Measurements from ENCODE around the gene NBAS.

NBAS gene

DNA sequence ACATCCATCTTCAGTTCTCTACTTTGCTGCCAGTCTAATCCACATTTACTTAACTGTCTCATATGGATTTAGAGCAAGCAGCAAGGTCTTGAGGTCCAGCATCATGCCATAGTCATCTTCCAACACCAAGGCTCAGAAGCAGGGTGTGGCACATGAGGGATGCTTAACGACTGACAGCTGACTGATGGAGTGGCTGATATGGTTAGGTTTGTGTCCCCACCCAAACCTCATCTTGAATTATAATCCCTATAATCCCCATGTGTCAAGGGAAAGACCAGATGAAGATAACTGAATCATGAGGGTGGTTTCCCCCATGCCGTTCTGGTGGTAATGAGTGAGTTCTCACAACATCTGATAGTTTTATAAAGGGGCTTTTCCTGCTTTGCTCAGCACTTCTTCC lies 257.3 kb downstream of the NBAS start:
- Mint-ChIP-seq H3K27ac (no peak overlapping the region), H3K4me1 (no peaks in the 10 kb centered on the region), H3K9me3 (no peaks in the 10 kb centered on the region), H3K27me3 (no peaks in the 10 kb centered on the region), H3K36me3 (peaks cover 75% of the 10 kb centered on the region), H3K4me3 (no peak overlapping the region)
- no peak for ATAC-seq

- Mint-ChIP-seq H3K4me3 (no peak overlapping the region), H3K27me3 (no peaks in the 10 kb centered on the region), H3K4me1 (no peaks in the 10 kb centered on the region), H3K27ac (no peak overlapping the region), H3K9me3 (no peaks in the 10 kb centered on the region), H3K36me3 (peaks cover 82% of the 10 kb centered on the region)
- ATAC-seq = no peak
Measured at GRCh38 chr2:15302154-15302553, 259.0 kb downstream of the NBAS start.

- Mint-ChIP-seq H3K4me3 (no peak overlapping the region), H3K36me3 (peaks cover 82% of the 10 kb centered on the region), H3K27ac (no peak overlapping the region), H3K27me3 (no peaks in the 10 kb centered on the region), H3K9me3 (no peaks in the 10 kb centered on the region), H3K4me1 (no peaks in the 10 kb centered on the region)
- no peak for ATAC-seq
Measured at GRCh38 chr2:15300624-15301573, 260.2 kb downstream of the NBAS start.

- Mint-ChIP-seq H3K36me3 (peaks cover 78% of the 10 kb centered on the region), H3K27ac (no peak overlapping the region), H3K9me3 (no peaks in the 10 kb centered on the region), H3K4me1 (no peaks in the 10 kb centered on the region), H3K27me3 (no peaks in the 10 kb centered on the region), H3K4me3 (no peak overlapping the region)
- ATAC-seq = no peak
Measured at GRCh38 chr2:15299904-15300520, 261.1 kb downstream of the NBAS start.

- H3K9me3 Mint-ChIP-seq = no peaks in the 10 kb centered on the region
- peaks cover 77% of the 10 kb centered on the region for H3K36me3 Mint-ChIP-seq
- no peaks in the 10 kb centered on the region for H3K4me1 Mint-ChIP-seq
- no peak overlapping the region for H3K4me3 Mint-ChIP-seq
- H3K27ac Mint-ChIP-seq = no peak overlapping the region
- H3K27me3 Mint-ChIP-seq = no peaks in the 10 kb centered on the region
- ATAC-seq = no peak
Measured at GRCh38 chr2:15298770-15299169, 262.4 kb downstream of the NBAS start.

GRCh38 chr2:15293262-15293937 lies 267.7 kb downstream of the NBAS start:
- Mint-ChIP-seq H3K4me3 (no peak overlapping the region), H3K36me3 (peaks cover 71% of the 10 kb centered on the region), H3K27me3 (no peaks in the 10 kb centered on the region), H3K27ac (no peak overlapping the region), H3K9me3 (no peaks in the 10 kb centered on the region), H3K4me1 (no peaks in the 10 kb centered on the region)
- ATAC-seq = no peak

GRCh38 chr2:15287447-15288184 lies 273.5 kb downstream of the NBAS start:
- no peaks in the 10 kb centered on the region for H3K27me3 Mint-ChIP-seq
- no peak overlapping the region for H3K4me3 Mint-ChIP-seq
- H3K9me3 Mint-ChIP-seq = no peaks in the 10 kb centered on the region
- ATAC-seq = no peak
- peaks cover 80% of the 10 kb centered on the region for H3K36me3 Mint-ChIP-seq
- H3K4me1 Mint-ChIP-seq = no peaks in the 10 kb centered on the region
- H3K27ac Mint-ChIP-seq = no peak overlapping the region

GRCh38 chr2:15284614-15285013 lies 276.5 kb downstream of the NBAS start:
- no peak for ATAC-seq

DNA sequence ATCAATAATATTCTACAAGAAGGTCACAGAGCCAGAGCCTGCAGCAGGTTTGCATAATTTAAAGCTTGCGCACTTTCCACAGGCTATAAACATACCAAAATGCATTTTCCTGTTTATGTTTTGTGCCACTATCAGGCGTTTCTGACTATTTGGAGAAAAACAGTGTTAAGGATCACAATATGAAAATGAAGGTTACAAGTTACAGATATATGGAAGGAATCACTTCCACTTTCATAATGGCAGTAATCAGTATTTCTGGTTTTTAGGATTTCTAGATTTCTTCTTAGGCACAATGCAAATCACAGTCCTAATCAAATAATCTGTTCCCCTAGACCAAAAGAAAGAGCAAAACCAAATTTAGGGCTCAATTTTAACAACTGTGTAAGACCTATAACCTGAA lies 279.5 kb downstream of the NBAS start:
- H3K36me3 Mint-ChIP-seq = peaks cover 74% of the 10 kb centered on the region
- no peaks in the 10 kb centered on the region for H3K4me1 Mint-ChIP-seq
- H3K4me3 Mint-ChIP-seq = no peak overlapping the region
- no peak for ATAC-seq
- no peak overlapping the region for H3K27ac Mint-ChIP-seq
- H3K27me3 Mint-ChIP-seq = no peaks in the 10 kb centered on the region
- H3K9me3 Mint-ChIP-seq = no peaks in the 10 kb centered on the region

More at GRCh38 chr2:15284614-15285013, 276.5 kb downstream of the NBAS start:
- H3K36me3 Mint-ChIP-seq = peaks cover 74% of the 10 kb centered on the region
- H3K4me1 Mint-ChIP-seq = no peaks in the 10 kb centered on the region
- H3K27me3 Mint-ChIP-seq = no peaks in the 10 kb centered on the region
- H3K27ac Mint-ChIP-seq = no peak overlapping the region
- H3K9me3 Mint-ChIP-seq = no peaks in the 10 kb centered on the region
- no peak overlapping the region for H3K4me3 Mint-ChIP-seq

DNA sequence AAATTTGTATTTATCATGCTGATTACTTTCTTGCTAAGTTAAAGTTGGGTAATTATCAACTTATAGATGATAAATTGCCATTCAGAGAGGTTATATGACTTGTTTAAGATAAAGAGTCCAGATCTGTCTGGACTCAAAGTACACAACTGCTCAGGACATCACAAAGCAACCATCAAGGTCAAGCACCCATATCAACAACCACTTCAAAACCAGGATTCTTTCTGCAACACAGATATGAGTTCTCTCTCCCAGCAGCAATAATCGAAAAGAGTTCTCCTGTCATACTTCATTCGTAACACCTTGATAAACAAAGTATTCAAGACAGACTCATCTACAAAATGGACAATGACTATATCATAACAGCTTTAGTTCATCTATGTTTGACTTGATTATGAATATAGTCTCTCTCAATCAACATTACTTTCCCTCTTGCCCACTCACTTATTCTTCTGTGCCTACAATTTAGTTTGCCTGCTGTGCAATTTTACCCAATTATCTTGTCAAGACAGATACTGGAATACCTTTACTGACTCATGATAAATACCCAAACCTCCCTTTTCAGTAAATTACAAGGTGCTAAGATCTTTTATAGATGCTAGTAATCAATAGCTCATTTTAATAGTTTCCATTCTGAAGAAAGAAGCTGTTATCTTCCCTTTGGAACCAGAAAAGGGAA lies 281.8 kb downstream of the NBAS start:
- no peaks in the 10 kb centered on the region for H3K27me3 Mint-ChIP-seq
- peaks cover 68% of the 10 kb centered on the region for H3K36me3 Mint-ChIP-seq
- no peaks in the 10 kb centered on the region for H3K9me3 Mint-ChIP-seq
- H3K4me1 Mint-ChIP-seq = no peaks in the 10 kb centered on the region
- H3K4me3 Mint-ChIP-seq = no peak overlapping the region
- ATAC-seq = no peak
- no peak overlapping the region for H3K27ac Mint-ChIP-seq

DNA sequence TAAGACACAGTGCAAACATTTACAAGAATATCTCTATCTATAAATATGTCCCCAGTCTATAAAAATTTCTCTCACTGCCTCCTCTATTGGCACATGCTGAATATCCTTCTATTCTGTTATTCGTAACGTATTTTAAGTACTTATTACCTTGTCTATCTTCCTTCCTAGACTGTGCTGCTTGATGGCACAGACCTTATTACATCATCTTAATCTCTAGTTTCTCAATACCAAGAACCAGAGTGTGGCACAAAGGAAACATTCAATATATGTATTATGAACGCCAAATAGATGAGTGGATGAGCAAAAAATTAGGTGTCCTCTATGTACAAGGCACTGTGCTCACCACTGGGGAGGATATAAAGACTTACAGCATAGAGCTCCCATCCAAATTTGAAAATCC lies 282.8 kb downstream of the NBAS start:
- H3K27me3 Mint-ChIP-seq = no peaks in the 10 kb centered on the region
- peaks cover 65% of the 10 kb centered on the region for H3K36me3 Mint-ChIP-seq
- H3K27ac Mint-ChIP-seq = no peak overlapping the region
- no peaks in the 10 kb centered on the region for H3K4me1 Mint-ChIP-seq
- H3K4me3 Mint-ChIP-seq = no peak overlapping the region
- no peak for ATAC-seq
- H3K9me3 Mint-ChIP-seq = no peaks in the 10 kb centered on the region

GRCh38 chr2:15275346-15275745 lies 285.8 kb downstream of the NBAS start:
- H3K36me3 Mint-ChIP-seq = peaks cover 64% of the 10 kb centered on the region
- ATAC-seq = no peak
- H3K9me3 Mint-ChIP-seq = no peaks in the 10 kb centered on the region
- no peak overlapping the region for H3K4me3 Mint-ChIP-seq
- no peaks in the 10 kb centered on the region for H3K27me3 Mint-ChIP-seq
- H3K27ac Mint-ChIP-seq = no peak overlapping the region
- no peaks in the 10 kb centered on the region for H3K4me1 Mint-ChIP-seq

DNA sequence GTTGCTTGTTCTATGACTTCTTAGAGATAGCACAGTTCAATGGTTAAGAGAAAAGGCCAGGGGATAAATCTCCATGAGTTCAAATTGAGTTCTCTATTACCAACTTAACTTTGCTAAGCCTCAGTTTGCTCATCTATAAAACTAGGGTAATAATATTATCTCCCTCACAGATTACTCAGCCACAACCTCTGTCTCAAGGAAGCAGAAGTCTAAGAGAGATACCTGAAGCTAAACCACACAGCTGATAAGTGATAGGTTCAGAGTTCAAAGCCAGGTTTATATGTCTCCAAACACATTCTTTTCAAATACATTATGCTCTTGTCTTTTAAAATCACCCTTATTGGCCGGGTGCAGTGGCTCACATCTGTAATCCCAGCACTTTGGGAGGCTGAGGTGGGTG lies 287.7 kb downstream of the NBAS start:
- Mint-ChIP-seq H3K27ac (no peak overlapping the region), H3K36me3 (peaks cover 63% of the 10 kb centered on the region)
- no peak for ATAC-seq

GRCh38 chr2:15272942-15273341 lies 288.2 kb downstream of the NBAS start:
- Mint-ChIP-seq H3K4me3 (no peak overlapping the region), H3K9me3 (no peaks in the 10 kb centered on the region), H3K4me1 (no peaks in the 10 kb centered on the region), H3K36me3 (peaks cover 64% of the 10 kb centered on the region), H3K27me3 (no peaks in the 10 kb centered on the region), H3K27ac (no peak overlapping the region)
- no peak for ATAC-seq

More for the DNA sequence above, 287.7 kb downstream of the NBAS start:
- H3K4me1 Mint-ChIP-seq = no peaks in the 10 kb centered on the region
- no peaks in the 10 kb centered on the region for H3K27me3 Mint-ChIP-seq
- H3K4me3 Mint-ChIP-seq = no peak overlapping the region
- no peaks in the 10 kb centered on the region for H3K9me3 Mint-ChIP-seq
